ENCODE measurements around the gene KISS1R.

DNA sequence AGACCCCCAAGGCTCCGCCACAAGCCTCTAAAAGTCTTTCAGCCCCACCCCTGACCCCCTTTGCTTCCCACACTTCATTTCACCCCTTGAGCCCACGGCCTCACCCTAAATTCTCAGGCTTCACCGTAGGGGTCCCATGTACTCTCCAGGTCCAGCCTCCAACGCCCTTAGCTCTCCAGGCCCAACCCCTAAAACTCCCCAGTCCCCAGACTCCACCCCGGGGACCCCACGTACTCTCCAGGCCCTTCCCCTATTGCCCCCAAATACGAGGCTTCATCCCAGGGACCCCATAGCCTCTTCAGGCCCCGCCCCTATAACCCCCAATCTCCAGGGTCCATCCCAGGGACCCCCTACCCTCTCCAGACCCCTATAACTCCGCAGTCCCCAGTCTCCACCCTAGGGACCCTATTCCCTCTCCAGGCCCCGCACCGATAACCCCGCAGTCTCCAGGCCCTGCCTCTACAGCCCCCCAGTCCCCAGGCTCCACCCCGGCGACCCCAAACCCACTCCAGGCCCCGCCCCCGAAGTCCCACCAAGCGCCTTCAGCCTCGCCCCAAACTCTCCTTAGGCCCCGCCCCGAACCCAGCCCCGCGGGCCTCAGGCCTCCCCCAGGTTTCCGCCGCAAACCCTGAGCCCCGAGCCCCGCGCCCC is 24.8 kb upstream of the KISS1R start:
- TF ChIP-seq GATA2 (IDR thresholded peaks at IDR 0.05; ENCODE audit: low read depth, low read length) (no peak), GATA3 (IDR thresholded peaks at IDR 0.05; ENCODE audit: low read depth, low read length) (no peak)
